Trophoblast cell (in vitro differentiated cells and primary cell): ENCODE results near the gene RPGRIP1.

Experiments
- DNase-seq, 2 donors: peaks; one replicate each; pipeline ENCODE4 v3.0.0-alpha.2; 2016
- H2AFZ ChIP-seq: 2 replicates; pipeline ENCODE4 v1.6.1; 2013; ENCODE audit warnings: low read length, moderate library complexity, mild to moderate bottlenecking; ENCODE audit not compliant: insufficient read depth, poor library complexity
- H2AK5ac ChIP-seq: 2 replicates; pipeline ENCODE4 v1.6.1; 2013; ENCODE audit warnings: mild to moderate bottlenecking, low read length
- H2BK120ac ChIP-seq: 2 replicates; pipeline ENCODE4 v1.6.1; 2013; ENCODE audit warnings: low read length, mild to moderate bottlenecking, moderate library complexity; ENCODE audit not compliant: insufficient read depth, poor library complexity
- H2BK12ac ChIP-seq: 2 replicates; pipeline ENCODE4 v1.6.1; 2013; ENCODE audit warnings: mild to moderate bottlenecking, low read length, moderate library complexity
- H2BK5ac ChIP-seq: 2 replicates; pipeline ENCODE4 v1.6.1; 2013; ENCODE audit warnings: low read length, low read depth, moderate library complexity, mild to moderate bottlenecking; ENCODE audit not compliant: poor library complexity
- H3K14ac ChIP-seq: 2 replicates; pipeline ENCODE4 v1.6.1; 2013; ENCODE audit warnings: mild to moderate bottlenecking, low read length
- H3K18ac ChIP-seq: 2 replicates; pipeline ENCODE4 v1.6.1; 2013; ENCODE audit warnings: mild to moderate bottlenecking, low read length
- H3K23ac ChIP-seq: 2 replicates; pipeline ENCODE4 v1.6.1; 2013; ENCODE audit warnings: low read length
- H3K27ac ChIP-seq: 2 replicates; pipeline ENCODE4 v1.5.1; 2013; ENCODE audit warnings: low read depth, mild to moderate bottlenecking, inconsistent platforms, low read length, moderate library complexity
- H3K27me3 ChIP-seq: 2 replicates; pipeline ENCODE4 v1.6.1; 2013; ENCODE audit warnings: inconsistent platforms, mild to moderate bottlenecking, low read length, moderate library complexity; ENCODE audit not compliant: insufficient read depth
- H3K36me3 ChIP-seq, 2 experiments: 1 replicate in 1 of 2; 2 replicates in 1 of 2; pipeline ENCODE4 v1.6.1; 2013; ENCODE audit warnings: low read length in 2 of 2, mild to moderate bottlenecking in 2 of 2, moderate library complexity in 1 of 2; ENCODE audit not compliant: insufficient read depth in 2 of 2, control insufficient read depth in 1 of 2
- H3K4ac ChIP-seq: 2 replicates; pipeline ENCODE4 v1.6.1; 2013; ENCODE audit warnings: low read depth, mild to moderate bottlenecking, low read length, moderate library complexity
- H3K4me1 ChIP-seq, 2 experiments: 1 replicate in 1 of 2; 2 replicates in 1 of 2; pipeline ENCODE4 v1.6.1; 2013; ENCODE audit warnings: low read length in 2 of 2, mild to moderate bottlenecking in 2 of 2, moderate library complexity in 1 of 2; ENCODE audit not compliant: insufficient read depth in 2 of 2, control insufficient read depth in 1 of 2
- H3K4me2 ChIP-seq: 2 replicates; pipeline ENCODE4 v1.6.1; 2013; ENCODE audit warnings: inconsistent platforms, mild to moderate bottlenecking, low read length, moderate library complexity
- H3K4me3 ChIP-seq: 2 replicates; pipeline ENCODE4 v1.5.1; 2013; ENCODE audit warnings: mild to moderate bottlenecking, low read depth, low read length, inconsistent platforms
- H3K79me1 ChIP-seq: one replicate; pipeline ENCODE4 v1.6.1; 2013; ENCODE audit warnings: low read length
- H3K79me2 ChIP-seq: 2 replicates; pipeline ENCODE4 v1.6.1; 2013; ENCODE audit warnings: low read length, mild to moderate bottlenecking; ENCODE audit not compliant: control insufficient read depth, insufficient read depth, poor library complexity
- H3K9ac ChIP-seq: 2 replicates; pipeline ENCODE4 v1.6.1; 2013; ENCODE audit warnings: mild to moderate bottlenecking, low read length
- H3K9me3 ChIP-seq: 2 replicates; pipeline ENCODE4 v1.6.1; 2013; ENCODE audit warnings: low read depth, mild to moderate bottlenecking, control low read depth, inconsistent platforms, low read length; ENCODE audit not compliant: insufficient read depth
- H4K12ac ChIP-seq: 2 replicates; pipeline ENCODE4 v1.6.1; 2013; ENCODE audit warnings: low read depth, mild to moderate bottlenecking, low read length, moderate library complexity
- H4K8ac ChIP-seq: 2 replicates; pipeline ENCODE4 v1.6.1; 2013; ENCODE audit warnings: low read depth, mild to moderate bottlenecking, low read length, moderate library complexity
- H4K91ac ChIP-seq: one replicate; pipeline ENCODE4 v1.6.1; 2013; ENCODE audit warnings: low read depth, mild to moderate bottlenecking, low read length, moderate library complexity
- WGBS: extraction: QIAGEN DNeasy Blood & Tissue Kit; methylation state at CpG from one replicate; pipeline ENCODE4 v1.1.7; 2013; ENCODE audit warnings: missing lambda C conversion rate; ENCODE audit not compliant: insufficient read length, insufficient coverage; ENCODE audit errors: extremely low coverage; 5-methylcytosine and 5-hydroxymethylcytosine counted together

The RPGRIP1 gene

DNA sequence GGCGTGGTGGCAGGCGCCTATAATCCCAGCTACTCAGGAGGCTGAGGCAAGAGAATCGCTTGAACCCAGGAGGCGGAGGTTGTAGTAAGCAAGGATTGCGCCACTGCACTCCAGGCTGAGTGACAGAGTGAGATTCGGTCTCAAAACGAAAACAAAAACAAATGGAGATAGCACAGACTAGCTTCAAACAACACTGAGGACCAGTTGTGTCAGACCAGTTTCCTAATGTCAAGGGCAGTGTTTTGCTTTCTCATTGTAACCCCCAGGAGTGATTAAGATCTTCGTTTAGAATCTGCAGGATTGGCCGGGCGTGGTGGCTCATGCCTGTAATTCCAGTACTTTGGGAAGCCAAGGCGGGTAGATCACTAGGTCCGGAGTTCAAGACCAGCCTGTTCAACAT, 18.5 kb downstream of the RPGRIP1 start:
- no CpG with 5 or more reads among the region's 12 CpGs for WGBS
- no peak overlapping the region for H3K4me3 ChIP-seq
- no peak overlapping the region for H3K18ac ChIP-seq
- no peak overlapping the region for H2BK12ac ChIP-seq
- peak; percentile 72 to 89 for DNase-seq
- no peaks in the 10 kb centered on the region for H3K79me1 ChIP-seq
- no peak overlapping the region for H2AFZ ChIP-seq
- no peak overlapping the region for H3K4ac ChIP-seq
- no peak overlapping the region for H2BK5ac ChIP-seq
- H3K9me3 ChIP-seq: no peaks in the 10 kb centered on the region
- H3K27me3 ChIP-seq: peaks cover 4% of the 10 kb centered on the region
- no peak overlapping the region for H3K4me2 ChIP-seq
- H3K79me2 ChIP-seq: no peaks in the 10 kb centered on the region
- H3K4me1 ChIP-seq: no peaks in the 10 kb centered on the region
- H4K8ac ChIP-seq: no peak overlapping the region
- H3K9ac ChIP-seq: no peak overlapping the region
- H3K14ac ChIP-seq: no peak overlapping the region
- H4K12ac ChIP-seq: no peak overlapping the region
- no peak overlapping the region for H2AK5ac ChIP-seq
- H4K91ac ChIP-seq: no peak overlapping the region
- H3K36me3 ChIP-seq: no peaks in the 10 kb centered on the region
- no peak overlapping the region for H3K23ac ChIP-seq
- H2BK120ac ChIP-seq: no peak overlapping the region
- no peak overlapping the region for H3K27ac ChIP-seq

DNA sequence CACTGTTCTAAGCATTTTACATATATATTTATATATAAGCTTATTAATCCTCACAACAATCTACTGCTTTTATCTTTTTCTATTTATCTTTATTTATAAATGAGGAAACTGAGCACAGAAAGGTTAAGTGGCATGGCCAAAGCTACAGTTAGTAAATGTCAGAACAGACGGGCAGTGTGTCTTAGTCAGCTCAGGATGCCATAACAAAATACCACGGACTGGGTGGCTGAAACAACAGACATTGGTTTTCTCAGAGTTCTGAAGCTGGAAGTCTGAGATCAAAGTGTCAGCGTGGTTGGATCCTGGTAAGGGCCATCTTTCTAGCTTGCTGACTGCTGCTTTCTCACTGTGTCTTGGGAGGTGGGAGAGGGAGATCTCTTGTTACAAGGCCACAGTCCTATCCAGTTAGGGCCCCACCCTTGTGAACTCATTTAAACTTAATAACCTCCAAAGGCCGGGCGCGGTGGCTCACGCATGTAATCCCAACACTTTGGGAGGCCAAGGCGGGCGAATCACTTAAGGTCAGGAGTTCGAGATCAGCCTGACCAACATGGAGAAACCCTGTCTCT, 19.8 kb downstream of the RPGRIP1 start:
- Histone ChIP-seq H3K14ac (no peak overlapping the region), H3K4me3 (no peak overlapping the region), H3K18ac (no peak overlapping the region), H3K23ac (no peak overlapping the region), H3K79me2 (no peaks in the 10 kb centered on the region), H2BK120ac (peak overlapping the region; percentile 20), H2AK5ac (no peak overlapping the region), H3K4ac (no peak overlapping the region), H3K27ac (no peak overlapping the region), H4K12ac (no peak overlapping the region), H3K4me2 (no peak overlapping the region), H3K4me1 (no peaks in the 10 kb centered on the region), H4K8ac (no peak overlapping the region), H3K9me3 (no peaks in the 10 kb centered on the region), H3K79me1 (no peaks in the 10 kb centered on the region), H2BK5ac (no peak overlapping the region), H2AFZ (no peak overlapping the region), H2BK12ac (no peak overlapping the region), H3K36me3 (no peaks in the 10 kb centered on the region), H3K9ac (no peak overlapping the region), H3K27me3 (peaks cover 4% of the 10 kb centered on the region), H4K91ac (no peak overlapping the region)
- peak in 1 of 2 donors; percentile 20 for DNase-seq
- WGBS: no CpG with 5 or more reads among the region's 10 CpGs

DNA sequence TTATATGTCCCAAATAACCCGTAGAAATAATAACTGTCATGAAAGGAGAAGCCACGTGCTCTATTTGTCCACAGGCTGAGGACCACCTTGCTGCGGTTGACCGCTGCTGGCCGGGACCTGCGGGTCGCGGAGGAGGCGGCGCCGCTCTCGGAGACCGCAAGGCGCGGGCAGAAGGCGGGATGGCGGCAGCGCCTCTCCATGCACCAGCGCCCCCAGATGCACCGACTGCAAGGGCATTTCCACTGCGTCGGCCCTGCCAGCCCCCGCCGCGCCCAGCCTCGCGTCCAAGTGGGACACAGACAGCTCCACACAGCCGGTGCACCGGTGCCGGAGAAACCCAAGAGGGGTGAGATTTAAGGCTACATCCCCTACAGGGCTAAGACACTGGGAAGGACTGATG, 21.0 kb downstream of the RPGRIP1 start:
- no peaks in the 10 kb centered on the region for H3K4me1 ChIP-seq
- DNase-seq: no peak
- H3K36me3 ChIP-seq: no peaks in the 10 kb centered on the region
- no peak overlapping the region for H3K4ac ChIP-seq
- peak overlapping the region; percentile 38 for H2AFZ ChIP-seq
- no peak overlapping the region for H2BK5ac ChIP-seq
- no peak overlapping the region for H3K14ac ChIP-seq
- no peak overlapping the region for H4K8ac ChIP-seq
- H3K9me3 ChIP-seq: no peaks in the 10 kb centered on the region
- no CpG with 5 or more reads among the region's 30 CpGs for WGBS
- H2BK120ac ChIP-seq: no peak overlapping the region
- peaks cover 4% of the 10 kb centered on the region for H3K27me3 ChIP-seq
- no peak overlapping the region for H4K91ac ChIP-seq
- H3K79me2 ChIP-seq: no peaks in the 10 kb centered on the region
- H3K79me1 ChIP-seq: no peaks in the 10 kb centered on the region
- no peak overlapping the region for H4K12ac ChIP-seq
- H2BK12ac ChIP-seq: no peak overlapping the region
- no peak overlapping the region for H3K27ac ChIP-seq
- H3K23ac ChIP-seq: no peak overlapping the region
- H2AK5ac ChIP-seq: no peak overlapping the region
- H3K9ac ChIP-seq: no peak overlapping the region
- H3K4me2 ChIP-seq: peak overlapping the region; percentile 21
- H3K4me3 ChIP-seq: no peak overlapping the region
- no peak overlapping the region for H3K18ac ChIP-seq

DNA sequence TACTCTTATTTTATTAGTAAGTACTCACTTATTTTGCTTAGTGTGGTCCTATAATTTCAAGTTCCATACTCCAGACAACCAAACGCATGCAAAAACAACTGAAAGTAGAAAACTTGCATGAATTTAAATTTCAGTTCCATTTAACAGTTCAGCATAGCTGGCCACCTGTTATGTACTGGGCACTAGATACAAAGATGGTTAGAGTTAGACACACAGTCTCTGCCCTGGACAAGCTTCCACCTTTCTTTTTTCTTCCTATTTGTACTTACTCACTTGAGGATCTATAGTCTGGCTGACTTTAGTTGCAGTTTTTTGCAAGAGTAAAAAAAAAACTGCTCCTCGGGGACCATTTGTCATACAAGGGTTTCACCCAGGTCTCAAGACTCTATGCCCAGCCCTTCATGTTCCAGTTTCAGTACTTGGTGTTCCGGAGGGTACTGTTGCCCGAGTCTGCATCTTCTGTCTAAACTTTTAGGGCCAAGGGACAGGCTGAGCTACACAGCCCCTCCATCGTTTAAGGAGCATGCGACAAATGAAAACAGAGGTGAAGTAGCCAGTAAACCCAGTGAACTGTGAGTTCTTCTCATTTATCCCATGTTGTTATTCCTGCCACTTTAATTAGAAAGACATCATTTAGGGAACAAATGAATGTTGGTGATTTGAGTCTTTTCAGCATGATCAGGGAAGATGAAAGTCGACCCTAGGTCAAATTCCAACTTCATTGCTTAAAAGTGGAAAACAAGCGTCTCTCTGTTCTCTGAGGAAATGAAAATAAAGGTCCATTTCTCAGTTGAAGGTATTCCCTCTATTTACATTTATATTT, 22.3 kb downstream of the RPGRIP1 start:
- no peak overlapping the region for H3K4me2 ChIP-seq
- no peak overlapping the region for H2AK5ac ChIP-seq
- H3K27ac ChIP-seq: no peak overlapping the region
- no peak overlapping the region for H3K18ac ChIP-seq
- H3K14ac ChIP-seq: no peak overlapping the region
- no peaks in the 10 kb centered on the region for H3K4me1 ChIP-seq
- DNase-seq: no peak
- no peak overlapping the region for H2BK5ac ChIP-seq
- H3K79me1 ChIP-seq: no peaks in the 10 kb centered on the region
- H4K8ac ChIP-seq: no peak overlapping the region
- no peak overlapping the region for H2AFZ ChIP-seq
- no peak overlapping the region for H3K23ac ChIP-seq
- no peak overlapping the region for H3K4ac ChIP-seq
- H2BK120ac ChIP-seq: no peak overlapping the region
- H3K4me3 ChIP-seq: no peak overlapping the region
- H3K79me2 ChIP-seq: no peaks in the 10 kb centered on the region
- no CpG with 5 or more reads among the region's 8 CpGs for WGBS
- no peaks in the 10 kb centered on the region for H3K36me3 ChIP-seq
- no peaks in the 10 kb centered on the region for H3K9me3 ChIP-seq
- no peak overlapping the region for H4K91ac ChIP-seq
- no peak overlapping the region for H3K9ac ChIP-seq
- H2BK12ac ChIP-seq: no peak overlapping the region
- peaks cover 4% of the 10 kb centered on the region for H3K27me3 ChIP-seq
- H4K12ac ChIP-seq: no peak overlapping the region
